GM12892 (cell line): ENCODE data around the gene ARFGEF3.

ENCODE experiments used
- POLR2A ChIP-seq: IDR thresholded peaks from 2 replicates; pipeline ENCODE4 v1.6.1; 2011; ENCODE audit warnings: low read depth, low read length, control low read depth
- TAF1 ChIP-seq: IDR thresholded peaks from 2 replicates; pipeline ENCODE4 v1.6.1; 2011; ENCODE audit warnings: low read depth, mild to moderate bottlenecking, control low read depth, low read length, borderline replicate concordance

DNA sequence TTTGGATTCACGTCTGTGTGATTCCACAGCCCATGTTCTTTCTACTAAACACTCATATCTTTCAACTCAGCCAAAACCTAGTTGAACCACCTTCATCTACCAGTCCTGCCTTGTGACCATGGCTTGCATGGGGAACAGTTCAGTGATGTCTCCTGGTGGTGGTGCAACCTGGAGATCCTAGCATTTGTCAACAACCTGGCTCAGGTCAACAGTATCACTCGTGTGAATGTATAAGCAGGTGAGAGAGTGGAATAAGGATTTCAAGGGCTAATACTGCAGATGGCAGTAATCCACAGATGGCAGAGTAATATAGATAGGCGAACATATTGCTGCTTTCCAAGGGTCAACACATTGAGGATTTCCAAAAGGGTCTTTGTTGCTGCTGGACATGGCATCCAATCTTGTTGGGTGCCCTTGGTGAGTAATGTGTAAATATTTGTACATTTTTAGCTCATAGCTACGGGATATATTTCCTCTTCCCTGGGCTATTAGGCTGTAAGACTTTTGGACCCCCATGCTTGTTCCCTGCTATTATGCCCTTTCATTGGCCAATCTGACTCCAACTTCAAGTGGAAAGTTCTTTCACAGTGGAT is 43.1 kb downstream of the ARFGEF3 start:
- no peak for TF ChIP-seq TAF1
- TF ChIP-seq POLR2A: no peak
